ENCODE data around the gene DDOST.

GRCh38 chr1:20701847-20702246 is 40.7 kb upstream of the DDOST start:
- TF ChIP-seq CTCF (IDR thresholded peaks at IDR 0.05; ENCODE audit: insufficient read depth, low read length, poor library complexity, severe bottlenecking): no peak
- no peak for TF ChIP-seq EZH2phosphoT487 (conservative IDR thresholded peaks at IDR 0.05; ENCODE audit: low read length)

Data from SU-DHL-6 (cell line).